Measurements from ENCODE around the gene ZBTB38.

Gene ZBTB38

GRCh38 chr3:141366285-141367037 lies 1.8 kb upstream of the ZBTB38 start:
- no peak for DNase-seq (ENCODE audit: low spot score)

- no peak for DNase-seq (ENCODE audit: low spot score)
These were observed 1.1 kb upstream of the ZBTB38 start for GRCh38 chr3:141367038-141367730.

- no peak for DNase-seq (ENCODE audit: low spot score)
These were observed 856 bp downstream of the ZBTB38 start for GRCh38 chr3:141368925-141369794.

GRCh38 chr3:141370065-141370533 lies 1.8 kb downstream of the ZBTB38 start:
- DNase-seq (ENCODE audit: low spot score) = no peak

- no peak for DNase-seq (ENCODE audit: low spot score)
These were observed 3.6 kb downstream of the ZBTB38 start for GRCh38 chr3:141371882-141372281.

GRCh38 chr3:141372656-141373055 lies 4.4 kb downstream of the ZBTB38 start:
- DNase-seq (ENCODE audit: low spot score) = no peak

- DNase-seq (ENCODE audit: low spot score) = no peak
These were observed 4.9 kb downstream of the ZBTB38 start for GRCh38 chr3:141373232-141373631.

- DNase-seq (ENCODE audit: low spot score) = no peak
These were observed 5.6 kb downstream of the ZBTB38 start for GRCh38 chr3:141373768-141374526.

- DNase-seq (ENCODE audit: low spot score) = no peak
These were observed 7.3 kb downstream of the ZBTB38 start for GRCh38 chr3:141375381-141376301.

- DNase-seq (ENCODE audit: low spot score) = no peak
These were observed 9.1 kb downstream of the ZBTB38 start for GRCh38 chr3:141377377-141377776.

GRCh38 chr3:141378556-141378955 lies 10.3 kb downstream of the ZBTB38 start:
- no peak for DNase-seq (ENCODE audit: low spot score)

GRCh38 chr3:141379250-141379966 lies 11.1 kb downstream of the ZBTB38 start:
- no peak for DNase-seq (ENCODE audit: low spot score)

- no peak for DNase-seq (ENCODE audit: low spot score)
These were observed 12.0 kb downstream of the ZBTB38 start for GRCh38 chr3:141380279-141380678.

- DNase-seq (ENCODE audit: low spot score) = no peak
These were observed 12.7 kb downstream of the ZBTB38 start for GRCh38 chr3:141380987-141381386.

GRCh38 chr3:141382571-141382970 lies 14.3 kb downstream of the ZBTB38 start:
- no peak for DNase-seq (ENCODE audit: low spot score)

GRCh38 chr3:141383555-141384129 lies 15.3 kb downstream of the ZBTB38 start:
- no peak for DNase-seq (ENCODE audit: low spot score)

- DNase-seq (ENCODE audit: low spot score) = no peak
These were observed 15.9 kb downstream of the ZBTB38 start for GRCh38 chr3:141384157-141384556.

GRCh38 chr3:141384575-141384974 lies 16.3 kb downstream of the ZBTB38 start:
- no peak for DNase-seq (ENCODE audit: low spot score)

- DNase-seq (ENCODE audit: low spot score) = no peak
These were observed 17.3 kb downstream of the ZBTB38 start for GRCh38 chr3:141385406-141386125.

All from ecto neural progenitor cell (in vitro differentiated cells).